Suppressor macrophage treated with lipopolysaccharide for 1 hour (primary cell): Measurements from ENCODE around the gene HMOX2.
A peak's percentile ranks its signal among the peaks of the same experiment; 100 is the strongest.

Source experiments
- DNase-seq, 3 donors: peaks; one replicate each; pipeline ENCODE4 v3.0.0-alpha.2; 2020 to 2022

The HMOX2 gene

DNA sequence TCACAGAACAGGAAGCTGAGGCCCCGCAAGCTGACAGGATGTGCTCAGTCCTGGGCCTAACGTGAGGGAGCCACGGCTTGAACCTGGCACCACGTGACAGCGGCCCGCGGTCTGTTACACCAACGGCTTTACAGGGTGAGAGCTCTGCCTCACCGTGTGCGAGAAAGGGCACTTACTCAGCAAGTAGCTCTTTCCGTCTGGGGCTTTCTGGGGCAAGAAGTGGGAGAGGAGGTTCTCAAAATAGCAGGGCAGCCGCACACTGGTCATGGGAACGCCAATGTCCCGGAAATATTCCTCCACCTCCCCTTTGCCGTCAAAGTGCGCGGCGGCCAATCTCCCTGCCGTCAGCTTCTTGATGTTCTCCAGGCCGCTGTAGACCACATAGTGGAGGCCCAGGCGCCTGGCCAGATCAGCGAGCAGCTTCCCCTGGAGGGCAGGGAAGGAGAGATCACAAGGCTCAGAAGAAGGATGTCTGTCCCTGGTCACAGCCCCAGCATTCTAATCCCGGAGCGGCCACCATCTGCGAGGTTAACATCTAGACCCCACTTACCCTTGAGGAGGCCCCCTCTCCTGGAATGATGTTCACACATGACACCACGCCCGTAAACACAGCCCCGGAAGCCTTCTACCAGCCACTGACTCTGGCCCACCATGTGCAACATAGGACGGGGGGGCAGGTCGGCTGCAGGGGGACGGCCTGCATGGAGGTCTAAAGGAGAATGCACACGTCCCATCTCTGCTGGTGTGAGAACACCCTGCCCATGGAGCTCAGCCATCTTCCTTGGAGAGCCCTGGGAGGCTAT, 10.0 kb upstream of the HMOX2 start:
- DNase-seq, result no peak

DNA sequence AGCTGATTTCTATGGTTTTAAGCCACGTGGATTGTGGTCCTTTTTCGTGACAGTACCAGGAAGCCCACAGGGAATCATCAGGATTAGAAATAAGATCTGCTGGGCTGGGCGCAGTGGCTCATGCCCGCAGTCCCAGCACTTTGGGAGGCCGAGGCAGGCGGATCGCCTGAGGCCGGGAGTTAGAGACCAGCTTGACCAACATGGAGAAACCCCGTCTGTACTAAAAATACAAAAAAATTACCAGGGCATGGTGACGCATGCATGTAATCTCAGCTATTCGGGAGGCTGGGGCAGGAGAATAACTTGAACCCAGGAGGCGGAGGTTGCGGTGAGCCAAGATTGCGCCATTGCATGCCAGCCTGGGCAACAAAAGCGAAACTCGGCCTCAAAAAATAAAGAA, 8.3 kb upstream of the HMOX2 start:
- no peak for DNase-seq

GRCh38 chr16:4468972-4469371, 7.2 kb upstream of the HMOX2 start:
- no peak for DNase-seq

- no peak for DNase-seq
Observed at GRCh38 chr16:4471869-4472268, 4.3 kb upstream of the HMOX2 start.

DNA sequence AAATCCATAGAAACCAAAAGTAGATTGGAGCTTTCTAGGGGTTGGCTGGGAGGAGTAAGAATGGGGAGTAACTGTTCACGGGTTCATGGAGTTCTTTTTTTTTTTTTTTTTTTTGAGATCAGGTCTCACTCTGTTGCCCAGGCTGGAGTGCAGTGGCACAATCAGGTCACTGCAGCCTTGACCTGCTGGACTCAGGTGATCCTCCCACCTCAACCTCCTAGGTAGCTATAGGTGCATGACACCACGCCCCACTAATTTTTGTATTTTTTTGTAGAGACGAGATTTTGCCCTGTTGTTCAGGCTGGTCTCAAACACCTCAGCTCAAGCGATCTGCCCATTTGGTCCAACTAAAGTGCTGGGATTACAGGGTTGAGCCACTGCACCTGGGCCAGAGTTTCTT, 3.3 kb upstream of the HMOX2 start:
- no peak for DNase-seq

DNA sequence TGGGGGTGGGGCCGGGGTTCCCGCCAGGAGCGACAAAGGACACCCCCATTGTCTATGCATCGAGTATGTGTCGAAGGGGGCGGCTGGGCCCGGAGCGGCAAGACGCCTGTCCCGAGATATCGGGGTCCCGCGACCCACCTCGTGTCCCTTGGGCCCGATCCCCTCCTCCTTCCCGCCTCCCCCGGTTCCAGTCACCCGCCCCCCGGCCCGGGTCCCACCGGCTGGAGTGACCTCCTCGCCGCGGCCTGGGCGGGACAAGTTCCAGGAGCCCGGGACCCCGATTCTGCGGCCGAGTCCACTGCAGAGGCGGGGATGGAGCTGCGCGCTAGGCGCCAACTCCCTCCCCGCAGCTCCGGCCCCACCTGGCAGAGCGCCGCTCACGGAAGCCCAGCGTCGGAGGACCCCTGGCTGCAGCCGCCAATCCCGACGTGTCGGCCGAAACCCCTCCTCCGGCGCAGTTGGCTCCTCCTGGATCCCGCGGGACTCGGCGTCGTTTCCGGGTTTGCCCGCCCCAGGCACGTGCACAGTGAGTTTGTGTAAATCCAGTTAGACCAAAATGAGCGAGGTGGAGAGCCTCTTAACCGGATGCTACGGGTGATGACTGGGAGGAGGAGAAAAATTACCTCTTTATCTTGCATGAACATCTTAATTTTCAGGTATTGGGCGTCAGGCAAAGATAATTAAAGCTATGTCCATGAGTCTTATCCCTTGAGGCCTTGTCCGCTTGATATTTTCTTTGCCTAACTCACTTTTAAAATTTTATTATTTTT, 1.8 kb upstream of the HMOX2 start, which contains the start of gene NMRAL1:
Gene NMRAL1 (minus strand): TSS at position 434 of the 770 bp plus-strand sequence. CDS start 493 bp downstream, outside the sequence.
- peak; percentile 86 to 89 (median 89) for DNase-seq

DNA sequence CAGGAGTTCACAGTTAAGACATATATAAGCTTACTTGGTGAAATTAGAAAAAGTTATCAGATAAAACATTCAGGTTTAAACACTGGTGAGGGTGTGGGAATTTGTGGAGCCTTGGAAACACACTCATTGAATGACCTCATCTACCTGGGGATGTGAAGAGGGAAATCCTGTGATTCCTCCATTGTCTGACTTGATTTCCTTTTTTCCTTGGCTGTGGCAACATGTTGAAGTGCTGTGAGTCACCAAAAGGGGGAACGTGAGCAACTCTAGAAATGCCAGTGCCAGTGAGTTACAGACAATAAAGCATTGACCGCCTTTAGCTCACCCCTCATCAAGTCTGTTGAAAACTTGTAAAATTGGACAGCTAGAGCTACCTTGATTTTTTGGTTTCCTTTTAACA, 1.8 kb downstream of the HMOX2 start:
- peak; percentile 68 to 87 (median 84) for DNase-seq

- no peak for DNase-seq
Observed at GRCh38 chr16:4481526-4481925, 5.3 kb downstream of the HMOX2 start.

GRCh38 chr16:4481963-4482362, 5.8 kb downstream of the HMOX2 start:
- DNase-seq, result no peak

DNA sequence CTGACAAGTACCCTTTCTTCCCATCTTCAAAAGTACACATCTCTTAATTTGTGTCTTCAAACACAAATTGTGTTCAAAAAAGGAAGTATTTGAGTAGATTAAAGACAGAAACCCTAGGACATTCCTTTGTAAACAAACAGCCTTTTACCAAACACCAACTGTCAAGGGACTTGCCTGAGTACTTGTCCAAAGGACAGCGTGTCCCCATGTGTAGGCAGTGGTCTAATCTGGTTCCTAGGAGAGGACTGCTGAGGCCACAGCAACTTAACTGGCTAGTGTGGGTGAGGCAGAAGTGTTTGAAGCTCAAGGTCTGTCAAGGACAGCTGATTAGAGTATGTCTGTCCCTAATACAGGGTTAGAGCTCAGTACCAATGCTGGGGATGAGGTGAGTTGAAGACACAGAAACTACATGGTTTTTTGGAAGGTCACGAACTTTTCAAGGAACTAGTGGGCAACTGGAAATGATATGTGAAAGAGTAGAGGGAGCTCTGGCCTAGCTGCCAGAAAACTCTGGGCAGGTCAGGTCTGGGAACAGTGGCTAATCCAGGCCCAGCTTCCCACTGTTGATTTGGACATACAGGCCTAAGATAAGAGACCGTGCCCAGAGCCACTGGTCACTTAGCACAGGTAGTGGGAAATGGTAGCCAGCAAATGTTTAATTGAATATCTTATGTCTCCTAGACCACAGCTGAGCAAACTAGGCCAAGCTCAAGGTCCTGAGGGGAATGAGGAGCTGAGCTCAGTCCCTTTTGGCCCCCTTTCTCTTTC, 10.1 kb downstream of the HMOX2 start:
- DNase-seq, result no peak

DNA sequence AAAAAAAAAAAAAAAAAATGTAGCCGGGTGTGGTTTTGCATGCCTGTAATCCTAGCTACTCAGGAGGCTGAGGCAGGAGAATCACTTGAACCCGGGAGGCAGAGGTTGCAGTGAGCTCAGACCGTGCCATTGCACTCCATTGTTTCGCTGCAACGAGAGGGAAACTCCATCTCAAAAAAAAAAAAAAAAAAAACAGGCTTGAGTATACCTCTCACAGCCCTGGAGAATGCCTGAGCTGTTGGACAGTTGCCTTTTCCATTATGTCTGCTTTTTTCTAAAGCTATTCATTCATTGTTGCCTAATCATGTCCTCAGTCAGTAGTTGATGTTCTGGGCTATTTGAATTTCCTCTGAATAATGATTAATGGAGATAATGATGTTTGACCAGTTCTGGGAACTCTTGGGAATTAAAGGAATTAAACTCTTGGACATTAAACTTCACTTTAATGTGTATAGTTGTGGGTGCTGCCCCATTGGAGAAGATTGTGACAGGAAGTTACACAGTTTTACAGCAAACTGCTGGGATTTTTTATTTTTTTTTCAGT, 11.8 kb downstream of the HMOX2 start:
- peak in 1 of 3 donors; percentile 26 for DNase-seq

DNA sequence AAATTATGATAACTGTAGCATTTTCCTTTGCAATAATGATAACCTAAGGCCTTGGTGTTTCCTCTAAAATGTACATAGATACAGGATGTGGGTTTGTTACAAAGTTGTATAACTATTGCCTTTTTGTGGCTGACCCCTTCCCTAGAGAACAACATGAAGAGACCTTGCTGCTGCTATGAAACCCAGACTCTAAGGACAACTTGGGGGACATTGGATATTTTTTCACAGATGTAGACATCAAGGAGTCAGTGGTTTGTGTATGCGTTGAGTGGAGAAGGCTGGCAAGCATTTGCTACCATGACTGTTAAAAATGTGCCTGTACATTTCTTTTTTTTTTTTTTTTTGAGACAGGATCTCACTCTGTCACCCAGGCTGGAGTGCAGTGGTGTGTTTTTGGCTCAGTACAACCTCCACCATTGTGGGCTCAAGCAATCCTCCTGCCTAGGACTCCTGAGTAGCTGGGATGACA, 12.3 kb downstream of the HMOX2 start:
- no peak for DNase-seq

GRCh38 chr16:4489030-4489429, 12.8 kb downstream of the HMOX2 start:
- no peak for DNase-seq

- DNase-seq, result no peak
Observed at GRCh38 chr16:4491898-4492297, 15.7 kb downstream of the HMOX2 start.

DNA sequence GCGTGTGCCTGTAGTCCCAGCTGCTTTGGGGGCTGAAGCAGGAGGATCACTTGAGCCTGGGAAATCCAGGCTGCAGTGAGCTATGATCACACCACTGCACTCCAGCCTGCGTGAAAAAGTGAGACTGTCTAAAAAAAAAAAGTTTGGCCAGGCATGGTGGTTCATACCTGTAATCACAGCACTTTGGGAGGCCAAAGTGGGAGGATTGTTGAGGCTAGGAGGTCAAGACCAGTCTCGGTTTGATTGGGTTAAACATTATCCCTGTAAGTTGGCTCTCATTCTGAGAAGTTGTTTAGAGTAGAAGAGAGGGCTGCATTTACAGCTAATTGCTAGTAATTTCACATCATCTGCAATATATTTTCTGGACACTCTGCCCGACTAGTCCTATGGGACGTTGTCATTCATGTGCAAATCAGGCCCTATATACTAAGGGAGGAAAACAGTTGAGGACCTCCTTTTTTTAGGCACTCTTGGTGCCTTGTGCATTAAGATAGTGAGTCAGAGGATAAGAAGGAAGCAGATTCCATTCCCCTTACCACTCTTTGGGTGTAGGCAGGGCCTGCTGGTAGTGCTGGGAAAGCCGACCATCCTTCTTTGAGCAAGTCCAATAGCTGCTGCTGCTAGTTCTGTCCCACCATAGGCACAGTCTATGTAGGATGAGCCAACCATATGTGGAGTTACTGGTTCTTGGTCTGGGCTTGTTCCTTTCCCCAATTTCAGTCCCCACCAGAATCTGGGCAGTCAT, 18.7 kb downstream of the HMOX2 start:
- DNase-seq, result no peak

- no peak for DNase-seq
Observed at GRCh38 chr16:4495766-4496165, 19.6 kb downstream of the HMOX2 start.

- DNase-seq, result no peak
Observed at GRCh38 chr16:4496305-4496704, 20.1 kb downstream of the HMOX2 start.

DNA sequence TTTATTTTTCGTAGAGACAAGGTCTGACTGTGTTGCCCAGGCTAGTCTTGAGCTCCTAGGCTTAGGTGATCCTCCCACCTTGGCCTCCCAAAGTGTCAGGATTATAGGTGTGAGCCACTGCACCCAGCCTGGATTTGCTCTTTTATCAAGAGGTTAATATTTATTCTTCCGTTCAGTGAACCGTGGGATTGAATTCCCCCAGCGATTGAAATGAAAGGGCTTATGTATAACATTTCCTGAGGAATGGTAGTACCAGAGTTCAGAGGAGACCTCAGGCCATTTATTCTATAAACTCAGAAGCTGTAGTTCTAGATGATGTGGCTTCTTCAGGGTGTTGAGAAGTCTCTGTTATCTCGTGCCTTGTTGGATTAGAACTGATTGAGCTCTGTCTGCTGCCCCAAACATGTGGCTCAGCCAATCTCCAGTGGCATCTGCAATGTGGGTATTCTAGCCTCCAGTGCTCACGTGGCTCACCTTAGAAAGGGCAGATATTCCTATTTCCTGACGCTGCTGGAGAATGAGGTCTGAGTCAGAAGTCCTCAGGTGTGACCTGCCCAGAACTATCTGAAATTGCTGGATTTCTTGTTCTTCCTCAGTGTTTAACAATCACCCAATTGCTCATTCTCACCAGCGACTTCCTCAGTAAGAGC, 22.5 kb downstream of the HMOX2 start:
- DNase-seq, result no peak

DNA sequence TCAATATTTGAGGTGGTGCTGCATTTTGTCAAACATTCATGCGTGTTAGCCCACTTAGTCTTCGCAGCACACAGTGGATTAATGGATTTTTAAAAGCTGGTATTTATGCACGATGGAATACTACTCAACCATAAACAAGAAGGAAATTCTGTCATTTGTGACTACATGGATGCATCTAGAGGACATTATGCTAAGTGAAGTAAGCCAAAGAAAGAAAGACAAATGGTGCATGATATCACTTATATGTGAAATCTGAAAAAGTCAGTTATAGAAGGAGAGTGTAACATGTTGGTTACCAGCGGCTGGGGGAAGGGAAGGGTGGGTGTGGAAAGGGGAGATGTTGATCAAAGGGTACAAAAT, 23.0 kb downstream of the HMOX2 start:
- DNase-seq, result no peak

DNA sequence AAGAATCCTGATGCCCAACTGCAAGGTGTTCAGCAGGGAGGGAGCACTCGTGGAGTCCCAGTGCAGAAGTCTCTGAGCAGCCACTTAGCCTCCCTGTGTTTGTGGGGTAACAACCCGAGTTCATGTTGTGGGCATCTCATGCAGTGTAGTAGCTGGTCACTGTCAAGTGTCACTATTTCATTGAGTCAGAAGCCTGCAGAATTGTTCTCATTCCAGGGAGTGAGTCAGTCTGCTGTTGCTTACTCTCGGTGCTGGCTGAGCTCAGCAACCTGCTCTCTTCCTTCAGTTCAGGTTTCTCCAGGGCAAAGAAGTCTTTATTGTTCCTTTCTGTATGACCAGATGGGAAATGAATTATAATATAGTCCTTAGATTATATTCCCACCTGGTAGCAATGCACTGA, 24.1 kb downstream of the HMOX2 start:
- DNase-seq, result peak; percentile 53 to 67 (median 64)

DNA sequence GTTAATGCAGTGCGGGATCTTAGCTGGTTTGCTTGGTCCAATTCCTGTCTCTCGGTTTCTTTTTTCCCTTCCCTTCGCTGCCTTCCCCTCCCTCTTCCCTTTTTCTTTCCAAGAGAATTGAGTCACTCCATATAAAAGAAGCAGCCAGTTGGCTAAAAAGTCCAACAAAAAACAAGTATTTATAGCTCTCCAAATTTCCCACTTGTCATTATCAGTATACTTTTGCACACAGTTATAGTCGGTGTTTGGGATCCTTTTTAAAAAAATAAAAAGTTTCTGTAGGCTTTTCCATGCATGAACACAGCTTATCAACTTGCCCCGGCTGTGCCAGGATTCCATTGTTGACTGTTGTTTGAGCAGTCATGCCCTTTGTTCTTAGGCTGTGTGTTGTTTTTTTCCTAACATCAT, 24.9 kb downstream of the HMOX2 start:
- DNase-seq, result peak in 2 of 3 donors; percentile 23 to 37
